ENCODE results near the gene FAM53B.

- TF ChIP-seq CTCF (IDR thresholded peaks at IDR 0.05) (no peak), POLR2A (IDR thresholded peaks at IDR 0.05) (no peak)
Observed at GRCh38 chr10:124611738-124612137, 132.4 kb downstream of the FAM53B start.

Data from Peyer's patch (tissue), 4 donors.